ENCODE data around the gene ATP12A. TPM values are rescaled to one million over a fixed set of nuclear protein-coding genes. Genes with fewer than 3 reads are reported as not detected.

ATP12A gene
- polyA plus RNA-seq, 1 donor = not detected

DNA sequence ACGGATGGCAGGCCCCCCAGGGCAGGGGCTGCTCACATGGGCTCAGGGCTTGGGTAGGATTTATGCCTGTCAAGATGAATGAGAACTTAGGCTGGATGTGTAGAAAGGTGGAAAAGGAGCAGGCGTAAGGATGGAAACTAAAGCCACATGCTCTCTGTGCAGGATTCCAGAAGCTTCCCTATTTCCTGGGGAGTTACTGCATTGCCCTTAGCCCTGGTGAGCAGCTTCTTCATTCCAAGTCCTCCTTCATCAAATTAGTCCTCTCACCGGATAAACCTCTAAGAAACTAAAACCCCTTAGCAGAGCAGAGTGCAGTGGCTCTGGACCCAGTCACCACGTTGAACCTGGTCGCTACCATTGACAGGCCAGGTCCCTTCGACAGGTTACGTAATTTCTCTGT, 7.4 kb downstream of the ATP12A start:
- Histone ChIP-seq H3K27ac (ENCODE audit: low read length) (no peak overlapping the region), H3K36me3 (ENCODE audit: control insufficient read depth, insufficient read depth, low read length) (no peaks in the 10 kb centered on the region), H3K4me3 (ENCODE audit: low read length) (no peak overlapping the region), H3K4me1 (ENCODE audit: control insufficient read depth, insufficient read depth, low read length) (no peaks in the 10 kb centered on the region), H3K9me3 (ENCODE audit: control insufficient read depth, low read depth, low read length) (no peaks in the 10 kb centered on the region), H3K27me3 (ENCODE audit: control insufficient read depth, insufficient read depth, low read length) (peaks cover 21% of the 10 kb centered on the region)
- WGBS (ENCODE audit: insufficient coverage, low lambda C conversion rate) = no CpG with 5 or more reads among the region's 7 CpGs
- no peak for DNase-seq

DNA sequence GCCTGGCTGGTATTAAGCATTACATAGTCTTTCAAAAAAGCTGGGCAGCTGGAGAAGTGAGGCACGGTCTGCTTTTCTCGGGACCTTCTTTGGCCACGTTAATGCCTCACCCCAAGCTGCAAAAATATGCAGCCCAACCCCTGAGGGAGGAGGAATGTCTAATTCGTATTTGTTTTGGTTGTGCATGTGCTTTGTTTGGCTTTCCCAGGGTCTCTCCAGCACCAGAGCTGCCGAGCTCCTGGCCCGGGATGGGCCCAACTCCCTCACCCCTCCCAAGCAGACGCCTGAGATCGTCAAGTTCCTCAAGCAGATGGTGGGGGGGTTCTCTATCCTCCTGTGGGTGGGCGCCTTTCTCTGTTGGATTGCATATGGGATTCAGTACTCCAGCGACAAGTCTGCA, 7.9 kb downstream of the ATP12A start:
- H3K27ac ChIP-seq (ENCODE audit: low read length) = no peak overlapping the region
- whole genome bisulfite sequencing (ENCODE audit: insufficient coverage, low lambda C conversion rate) = no CpG with 5 or more reads among the region's 10 CpGs
- peaks cover 21% of the 10 kb centered on the region for H3K27me3 ChIP-seq (ENCODE audit: control insufficient read depth, insufficient read depth, low read length)
- DNase-seq = no peak
- no peaks in the 10 kb centered on the region for H3K4me1 ChIP-seq (ENCODE audit: control insufficient read depth, insufficient read depth, low read length)
- no peak overlapping the region for H3K4me3 ChIP-seq (ENCODE audit: low read length)
- no peaks in the 10 kb centered on the region for H3K36me3 ChIP-seq (ENCODE audit: control insufficient read depth, insufficient read depth, low read length)
- H3K9me3 ChIP-seq (ENCODE audit: control insufficient read depth, low read depth, low read length) = no peaks in the 10 kb centered on the region

DNA sequence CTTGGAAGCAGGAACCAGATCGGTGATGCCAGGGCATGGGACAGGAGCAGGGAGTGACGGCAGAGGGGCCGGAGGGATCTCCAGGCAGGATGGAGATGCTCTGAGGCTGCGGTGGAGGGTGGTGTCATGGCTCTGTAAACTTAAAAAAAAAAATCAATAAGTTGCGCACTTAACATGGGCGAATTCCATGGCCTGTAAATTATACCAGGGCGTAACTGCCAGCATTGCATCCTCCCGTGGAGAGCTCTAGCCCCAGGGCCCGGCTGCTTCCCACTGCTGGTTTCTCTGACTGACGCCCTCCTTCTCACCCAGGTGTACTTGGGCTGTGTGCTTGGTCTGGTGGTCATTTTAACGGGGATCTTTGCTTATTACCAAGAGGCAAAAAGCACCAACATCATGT, 8.7 kb downstream of the ATP12A start:
- Histone ChIP-seq H3K9me3 (ENCODE audit: control insufficient read depth, low read depth, low read length) (no peaks in the 10 kb centered on the region), H3K36me3 (ENCODE audit: control insufficient read depth, insufficient read depth, low read length) (no peaks in the 10 kb centered on the region), H3K4me1 (ENCODE audit: control insufficient read depth, insufficient read depth, low read length) (no peaks in the 10 kb centered on the region), H3K27me3 (ENCODE audit: control insufficient read depth, insufficient read depth, low read length) (peaks cover 21% of the 10 kb centered on the region), H3K27ac (ENCODE audit: low read length) (no peak overlapping the region), H3K4me3 (ENCODE audit: low read length) (no peak overlapping the region)
- WGBS (ENCODE audit: insufficient coverage, low lambda C conversion rate) = 85% methylated on average over 3 of the region's 11 CpGs
- DNase-seq = no peak

DNA sequence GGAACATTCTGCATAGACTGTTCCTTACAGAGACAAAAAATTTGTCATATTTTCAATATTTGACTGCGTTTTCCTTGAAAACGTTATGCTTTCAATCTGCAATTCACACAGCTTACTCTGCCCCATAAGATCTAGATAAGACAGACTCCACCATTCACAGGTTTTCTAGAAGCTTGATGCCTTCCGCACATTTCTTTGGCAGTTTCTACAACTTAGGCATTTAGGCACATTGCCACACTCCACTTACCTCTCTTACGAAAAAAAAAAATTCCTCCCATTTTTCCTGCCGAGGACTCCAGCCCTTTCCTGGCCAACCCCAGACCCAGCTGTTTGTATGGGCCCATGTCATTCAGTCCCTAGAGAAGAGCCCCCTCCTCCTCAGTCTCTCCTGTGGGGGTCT, 11.2 kb downstream of the ATP12A start:
- Histone ChIP-seq H3K27ac (ENCODE audit: low read length) (no peak overlapping the region), H3K9me3 (ENCODE audit: control insufficient read depth, low read depth, low read length) (no peaks in the 10 kb centered on the region), H3K4me1 (ENCODE audit: control insufficient read depth, insufficient read depth, low read length) (no peaks in the 10 kb centered on the region), H3K36me3 (ENCODE audit: control insufficient read depth, insufficient read depth, low read length) (no peaks in the 10 kb centered on the region), H3K27me3 (ENCODE audit: control insufficient read depth, insufficient read depth, low read length) (peaks cover 13% of the 10 kb centered on the region), H3K4me3 (ENCODE audit: low read length) (no peak overlapping the region)
- no CpG with 5 or more reads among the region's 5 CpGs for WGBS (ENCODE audit: insufficient coverage, low lambda C conversion rate)
- no peak for DNase-seq

DNA sequence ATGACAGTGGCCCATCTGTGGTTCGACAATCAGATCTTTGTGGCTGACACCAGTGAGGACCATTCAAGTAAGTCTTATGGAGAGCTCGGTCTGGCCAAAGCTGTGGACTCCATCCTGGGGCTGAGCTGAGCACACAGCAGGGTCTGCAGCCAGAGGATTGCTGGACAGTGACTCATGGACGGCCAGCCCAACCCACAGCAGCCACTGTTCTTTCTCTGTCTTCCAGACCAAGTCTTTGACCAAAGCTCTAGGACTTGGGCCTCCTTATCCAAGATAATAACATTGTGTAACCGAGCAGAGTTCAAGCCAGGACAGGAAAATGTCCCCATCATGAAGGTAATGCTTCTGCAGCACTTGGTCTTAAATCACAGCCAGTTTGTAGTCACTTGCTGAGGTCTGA, 12.4 kb downstream of the ATP12A start:
- Histone ChIP-seq H3K36me3 (ENCODE audit: control insufficient read depth, insufficient read depth, low read length) (no peaks in the 10 kb centered on the region), H3K9me3 (ENCODE audit: control insufficient read depth, low read depth, low read length) (no peaks in the 10 kb centered on the region), H3K27ac (ENCODE audit: low read length) (no peak overlapping the region), H3K4me3 (ENCODE audit: low read length) (no peak overlapping the region), H3K27me3 (ENCODE audit: control insufficient read depth, insufficient read depth, low read length) (peaks cover 13% of the 10 kb centered on the region), H3K4me1 (ENCODE audit: control insufficient read depth, insufficient read depth, low read length) (no peaks in the 10 kb centered on the region)
- no CpG with 5 or more reads among the region's 4 CpGs for WGBS (ENCODE audit: insufficient coverage, low lambda C conversion rate)
- DNase-seq = peak; percentile 22 to 50

DNA sequence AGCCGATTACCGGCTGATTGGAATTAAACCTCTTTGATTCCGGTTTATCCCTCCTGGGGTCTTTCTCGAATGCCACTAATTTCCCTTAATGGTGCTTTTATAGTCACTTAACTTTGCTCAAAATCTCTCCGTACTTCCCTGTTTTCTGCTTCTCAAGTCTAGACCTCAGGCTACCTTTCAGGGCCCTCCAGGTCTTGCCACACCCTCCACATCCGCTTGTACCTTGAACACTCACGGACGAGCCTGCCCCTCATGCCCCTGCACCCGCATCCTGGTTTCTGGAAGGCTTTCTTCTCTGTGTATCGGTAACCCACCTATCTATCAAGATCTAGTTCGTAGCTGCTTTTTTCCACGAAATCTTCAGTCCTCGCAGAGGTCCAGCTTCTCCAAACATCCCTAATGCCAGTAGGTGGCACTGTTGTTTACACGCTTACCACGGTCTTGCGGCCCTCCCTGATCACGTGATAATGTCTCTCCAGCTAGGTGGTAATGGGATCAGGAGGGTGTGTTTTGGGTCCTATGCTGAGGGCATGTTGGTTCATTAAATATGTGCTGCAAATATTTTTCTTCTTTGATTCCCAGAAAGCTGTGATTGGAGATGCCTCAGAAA, 13.8 kb downstream of the ATP12A start:
- Histone ChIP-seq H3K27ac (ENCODE audit: low read length) (no peak overlapping the region), H3K36me3 (ENCODE audit: control insufficient read depth, insufficient read depth, low read length) (no peaks in the 10 kb centered on the region), H3K9me3 (ENCODE audit: control insufficient read depth, low read depth, low read length) (no peaks in the 10 kb centered on the region), H3K4me1 (ENCODE audit: control insufficient read depth, insufficient read depth, low read length) (no peaks in the 10 kb centered on the region), H3K4me3 (ENCODE audit: low read length) (no peak overlapping the region), H3K27me3 (ENCODE audit: control insufficient read depth, insufficient read depth, low read length) (peaks cover 13% of the 10 kb centered on the region)
- peak; percentile 34 to 50 for DNase-seq
- WGBS (ENCODE audit: insufficient coverage, low lambda C conversion rate) = 59% methylated on average over 3 of the region's 17 CpGs

DNA sequence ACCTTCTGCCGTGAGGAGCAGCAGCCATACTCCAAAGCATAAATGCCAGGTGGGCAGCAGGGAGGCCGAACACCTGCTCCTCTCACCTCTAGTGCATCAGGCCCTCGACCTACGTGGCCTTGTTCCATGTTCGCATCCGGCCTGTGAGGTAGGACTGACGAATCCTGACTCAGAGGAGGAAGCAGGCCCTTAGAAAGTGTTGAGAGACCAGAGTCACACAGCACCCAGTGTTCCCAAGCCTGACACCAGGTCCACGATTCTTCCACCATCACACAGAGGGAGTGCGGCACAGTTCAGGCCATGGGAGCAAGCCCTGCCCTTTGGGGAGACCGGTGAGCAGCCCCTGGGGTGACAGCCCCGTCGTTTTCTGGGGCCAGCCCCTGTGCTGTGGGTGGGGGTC, 14.7 kb downstream of the ATP12A start:
- WGBS (ENCODE audit: insufficient coverage, low lambda C conversion rate) = no CpG with 5 or more reads among the region's 12 CpGs
- Histone ChIP-seq H3K36me3 (ENCODE audit: control insufficient read depth, insufficient read depth, low read length) (no peaks in the 10 kb centered on the region), H3K4me1 (ENCODE audit: control insufficient read depth, insufficient read depth, low read length) (no peaks in the 10 kb centered on the region), H3K9me3 (ENCODE audit: control insufficient read depth, low read depth, low read length) (no peaks in the 10 kb centered on the region), H3K27me3 (ENCODE audit: control insufficient read depth, insufficient read depth, low read length) (peaks cover 4% of the 10 kb centered on the region), H3K27ac (ENCODE audit: low read length) (no peak overlapping the region), H3K4me3 (ENCODE audit: low read length) (no peak overlapping the region)
- DNase-seq = no peak

DNA sequence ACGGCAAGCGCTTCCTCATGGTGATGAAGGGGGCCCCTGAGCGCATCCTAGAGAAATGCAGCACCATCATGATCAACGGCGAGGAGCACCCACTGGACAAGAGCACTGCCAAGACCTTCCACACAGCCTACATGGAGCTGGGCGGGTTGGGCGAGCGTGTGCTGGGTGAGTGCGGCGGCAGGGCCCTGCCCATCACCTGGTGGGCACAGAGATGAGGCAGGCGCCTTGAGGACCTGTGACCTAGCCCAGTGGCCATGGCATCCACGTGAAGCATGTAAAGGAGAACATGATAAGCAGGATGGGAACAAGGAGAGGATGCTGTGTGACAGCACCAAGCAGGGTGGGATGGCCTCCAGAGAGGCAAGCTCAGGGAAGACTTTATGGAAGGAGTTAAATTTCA, 18.5 kb downstream of the ATP12A start:
- no CpG with 5 or more reads among the region's 12 CpGs for WGBS (ENCODE audit: insufficient coverage, low lambda C conversion rate)
- peaks cover 3% of the 10 kb centered on the region for H3K27me3 ChIP-seq (ENCODE audit: control insufficient read depth, insufficient read depth, low read length)
- DNase-seq = no peak
- no peaks in the 10 kb centered on the region for H3K9me3 ChIP-seq (ENCODE audit: control insufficient read depth, low read depth, low read length)
- H3K4me3 ChIP-seq (ENCODE audit: low read length) = no peak overlapping the region
- H3K27ac ChIP-seq (ENCODE audit: low read length) = no peak overlapping the region
- H3K36me3 ChIP-seq (ENCODE audit: control insufficient read depth, insufficient read depth, low read length) = no peaks in the 10 kb centered on the region
- no peaks in the 10 kb centered on the region for H3K4me1 ChIP-seq (ENCODE audit: control insufficient read depth, insufficient read depth, low read length)

DNA sequence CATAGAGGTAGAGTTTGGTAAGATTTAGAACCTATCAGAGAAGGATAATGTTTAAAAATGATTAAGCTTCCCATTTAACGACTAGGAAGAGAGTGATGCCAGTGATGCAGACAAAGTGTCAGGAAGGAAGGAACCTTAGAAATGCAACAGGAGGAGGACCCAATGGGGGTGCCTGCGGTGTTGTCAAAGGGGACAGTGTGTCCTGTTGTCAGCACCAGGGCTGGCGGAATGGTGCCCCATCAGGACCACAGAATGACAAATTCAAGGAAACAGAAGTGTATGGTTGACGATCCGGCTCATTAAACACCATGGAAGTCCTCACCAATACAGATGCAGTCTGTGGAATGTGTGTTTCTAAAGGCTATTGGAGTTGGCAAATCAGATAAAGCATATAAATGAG, 19.3 kb downstream of the ATP12A start:
- DNase-seq = no peak
- Histone ChIP-seq H3K9me3 (ENCODE audit: control insufficient read depth, low read depth, low read length) (no peaks in the 10 kb centered on the region), H3K4me1 (ENCODE audit: control insufficient read depth, insufficient read depth, low read length) (no peaks in the 10 kb centered on the region), H3K36me3 (ENCODE audit: control insufficient read depth, insufficient read depth, low read length) (no peaks in the 10 kb centered on the region), H3K27ac (ENCODE audit: low read length) (no peak overlapping the region), H3K4me3 (ENCODE audit: low read length) (no peak overlapping the region), H3K27me3 (ENCODE audit: control insufficient read depth, insufficient read depth, low read length) (peaks cover 3% of the 10 kb centered on the region)
- WGBS (ENCODE audit: insufficient coverage, low lambda C conversion rate) = 100% methylated on average over 1 of the region's 5 CpGs

DNA sequence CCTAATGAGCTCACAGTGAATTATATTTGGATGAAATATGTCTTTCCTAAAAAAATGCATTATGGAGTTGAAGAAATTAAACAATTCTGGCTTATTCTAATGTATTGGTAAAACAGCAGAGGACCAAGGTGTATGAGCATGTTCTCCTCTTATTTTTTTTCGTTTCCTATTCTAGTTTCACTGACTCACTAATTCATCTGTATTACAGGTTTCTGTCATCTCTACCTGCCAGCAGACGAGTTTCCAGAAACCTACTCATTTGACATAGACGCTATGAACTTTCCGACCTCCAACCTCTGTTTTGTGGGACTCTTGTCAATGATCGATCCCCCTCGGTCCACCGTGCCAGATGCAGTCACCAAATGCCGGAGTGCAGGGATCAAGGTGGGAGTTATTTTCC, 20.3 kb downstream of the ATP12A start:
- Histone ChIP-seq H3K4me3 (ENCODE audit: low read length) (no peak overlapping the region), H3K27me3 (ENCODE audit: control insufficient read depth, insufficient read depth, low read length) (peaks cover 3% of the 10 kb centered on the region), H3K9me3 (ENCODE audit: control insufficient read depth, low read depth, low read length) (no peaks in the 10 kb centered on the region), H3K27ac (ENCODE audit: low read length) (no peak overlapping the region), H3K4me1 (ENCODE audit: control insufficient read depth, insufficient read depth, low read length) (no peaks in the 10 kb centered on the region), H3K36me3 (ENCODE audit: control insufficient read depth, insufficient read depth, low read length) (no peaks in the 10 kb centered on the region)
- no peak for DNase-seq
- 100% methylated on average over 4 of the region's 8 CpGs for WGBS (ENCODE audit: insufficient coverage, low lambda C conversion rate)

DNA sequence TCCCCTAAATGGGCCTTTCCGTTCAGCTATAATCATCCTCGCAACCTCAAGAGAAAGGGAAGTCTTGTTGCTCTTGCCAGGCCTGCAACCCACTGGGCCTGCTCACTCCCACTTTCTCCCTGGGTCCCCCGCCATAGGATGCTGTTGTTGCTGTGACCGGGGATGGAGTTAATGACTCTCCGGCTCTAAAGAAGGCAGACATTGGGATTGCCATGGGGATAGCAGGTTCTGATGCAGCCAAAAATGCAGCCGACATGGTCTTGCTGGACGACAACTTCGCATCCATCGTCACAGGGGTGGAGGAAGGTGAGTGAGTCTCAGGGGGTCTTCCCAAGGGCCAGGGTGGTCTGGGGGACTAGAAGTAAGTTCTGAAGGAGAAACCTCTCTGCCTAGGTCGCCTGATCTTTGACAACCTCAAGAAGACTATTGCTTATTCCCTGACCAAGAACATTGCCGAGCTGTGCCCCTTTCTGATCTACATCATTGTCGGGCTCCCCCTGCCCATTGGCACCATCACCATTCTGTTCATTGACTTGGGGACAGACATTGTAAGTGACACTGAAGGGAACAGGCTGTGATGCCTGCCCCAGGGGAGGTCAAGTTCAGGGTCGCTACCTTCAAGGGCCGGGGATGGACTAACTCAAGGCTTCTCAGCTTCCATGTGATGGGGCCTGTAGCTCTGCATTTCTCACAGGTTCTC, 26.8 kb downstream of the ATP12A start:
- H3K27ac ChIP-seq (ENCODE audit: low read length) = no peak overlapping the region
- H3K36me3 ChIP-seq (ENCODE audit: control insufficient read depth, insufficient read depth, low read length) = no peaks in the 10 kb centered on the region
- H3K27me3 ChIP-seq (ENCODE audit: control insufficient read depth, insufficient read depth, low read length) = no peaks in the 10 kb centered on the region
- H3K4me1 ChIP-seq (ENCODE audit: control insufficient read depth, insufficient read depth, low read length) = no peaks in the 10 kb centered on the region
- no peak overlapping the region for H3K4me3 ChIP-seq (ENCODE audit: low read length)
- H3K9me3 ChIP-seq (ENCODE audit: control insufficient read depth, low read depth, low read length) = no peaks in the 10 kb centered on the region
- no CpG with 5 or more reads among the region's 14 CpGs for WGBS (ENCODE audit: insufficient coverage, low lambda C conversion rate)
- no peak for DNase-seq
